ENCODE data around the gene TMEM178A. TPM values are rescaled to one million over a fixed set of nuclear protein-coding genes. Genes with fewer than 3 reads are reported as not detected.
A peak's percentile ranks its signal among the peaks of the same experiment; 100 is the strongest.

TMEM178A gene
- total and polyA plus RNA-seq, 11 donors = 0.65 to 4.6 (median 3.0) TPM

DNA sequence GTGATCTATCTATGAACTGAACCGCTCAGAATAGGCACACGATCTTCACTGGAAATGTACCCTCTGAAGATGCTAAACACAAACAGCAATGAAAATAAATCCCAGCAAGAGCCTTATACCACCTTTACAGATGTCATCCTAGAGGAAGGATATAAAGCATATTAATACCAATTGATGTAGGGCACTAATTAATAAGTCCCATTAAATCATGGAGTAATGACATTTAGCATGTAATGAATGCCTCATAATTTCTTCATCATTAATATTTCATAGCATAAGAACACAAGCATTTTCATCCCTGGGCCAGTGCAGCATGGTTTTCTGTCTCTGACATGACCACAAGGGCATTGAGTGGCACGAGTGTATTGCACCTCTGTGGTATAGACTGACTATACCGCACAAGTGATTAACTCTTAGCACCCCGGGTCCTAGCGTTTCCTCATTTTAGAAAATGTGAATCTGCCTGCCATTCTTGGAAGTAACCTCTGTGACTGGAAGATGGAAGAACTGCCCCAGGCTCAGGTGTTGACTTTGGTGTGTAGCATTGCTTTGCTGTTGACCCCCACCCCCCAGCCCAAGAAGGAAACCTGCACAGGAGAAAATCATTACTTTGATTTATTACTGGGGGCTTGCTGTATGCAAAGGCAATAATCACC, 1.4 kb upstream of the TMEM178A start:
- intact Hi-C loops (cut with DNase I) = no loop called here
- DNase-seq (no peak), ATAC-seq (no peak)
- 54 to 75% (median 68%) methylated on average over 6 of the region's 6 CpGs for whole genome bisulfite sequencing, 4 donors
- Histone ChIP-seq H3K27ac (no peak overlapping the region), H3K4me3 (no peak overlapping the region), H3K9me3 (no peaks in the 10 kb centered on the region), H3K36me3 (no peaks in the 10 kb centered on the region), H3K27me3 (peaks cover 0 to 28% (median 0%) of the 10 kb centered on the region in 9 donors), H3K4me1 (peaks cover 0 to 17% (median 7%) of the 10 kb centered on the region in 12 donors)
- TF ChIP-seq, protein P1, sequence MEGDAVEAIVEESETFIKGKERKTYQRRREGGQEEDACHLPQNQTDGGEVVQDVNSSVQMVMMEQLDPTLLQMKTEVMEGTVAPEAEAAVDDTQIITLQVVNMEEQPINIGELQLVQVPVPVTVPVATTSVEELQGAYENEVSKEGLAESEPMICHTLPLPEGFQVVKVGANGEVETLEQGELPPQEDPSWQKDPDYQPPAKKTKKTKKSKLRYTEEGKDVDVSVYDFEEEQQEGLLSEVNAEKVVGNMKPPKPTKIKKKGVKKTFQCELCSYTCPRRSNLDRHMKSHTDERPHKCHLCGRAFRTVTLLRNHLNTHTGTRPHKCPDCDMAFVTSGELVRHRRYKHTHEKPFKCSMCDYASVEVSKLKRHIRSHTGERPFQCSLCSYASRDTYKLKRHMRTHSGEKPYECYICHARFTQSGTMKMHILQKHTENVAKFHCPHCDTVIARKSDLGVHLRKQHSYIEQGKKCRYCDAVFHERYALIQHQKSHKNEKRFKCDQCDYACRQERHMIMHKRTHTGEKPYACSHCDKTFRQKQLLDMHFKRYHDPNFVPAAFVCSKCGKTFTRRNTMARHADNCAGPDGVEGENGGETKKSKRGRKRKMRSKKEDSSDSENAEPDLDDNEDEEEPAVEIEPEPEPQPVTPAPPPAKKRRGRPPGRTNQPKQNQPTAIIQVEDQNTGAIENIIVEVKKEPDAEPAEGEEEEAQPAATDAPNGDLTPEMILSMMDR (IDR thresholded peaks at IDR 0.05) = no peak
- TF ChIP-seq POLR2A (IDR thresholded peaks at IDR 0.05) = no peak

DNA sequence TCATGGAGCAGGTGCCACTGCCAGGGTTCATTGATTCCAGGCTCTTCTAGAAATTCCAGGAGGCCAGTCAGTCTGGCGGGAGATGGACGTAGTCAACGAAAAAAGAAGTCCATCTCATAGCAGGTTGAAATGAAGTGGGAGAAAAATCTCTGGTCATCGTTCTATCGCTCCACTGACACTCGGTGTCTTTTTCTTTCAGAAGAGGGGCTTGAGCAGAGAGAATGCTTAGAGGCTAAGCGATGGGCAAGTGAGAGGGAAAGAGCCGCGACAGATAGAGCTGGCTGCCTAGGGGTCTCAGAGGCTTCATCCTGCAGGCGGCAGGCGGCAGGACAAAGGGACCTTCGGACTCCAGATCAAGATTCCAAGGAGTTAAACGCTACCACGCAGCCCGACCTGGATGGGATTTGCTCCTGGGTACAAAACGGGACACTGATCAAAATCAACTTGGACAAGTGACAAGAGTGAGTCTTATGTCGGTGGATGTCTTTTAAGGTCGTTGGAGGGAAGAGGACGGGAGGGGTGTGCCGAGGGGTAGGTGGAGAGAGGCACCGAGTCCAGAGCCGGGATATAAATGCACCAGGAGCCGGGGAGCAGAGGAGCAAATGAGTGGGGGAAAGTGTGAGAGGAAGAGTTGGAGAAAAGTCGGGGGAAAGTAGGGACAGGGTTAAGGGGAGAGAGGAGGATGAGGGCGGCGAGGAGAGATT, 677 bp upstream of the TMEM178A start:
- no peak for DNase-seq
- intact Hi-C loops (cut with DNase I) = no loop called here
- Histone ChIP-seq H3K27ac (peak overlapping the region in 1 of 12 donors; percentile 45), H3K4me1 (peaks cover 0 to 17% (median 7%) of the 10 kb centered on the region in 12 donors), H3K36me3 (no peaks in the 10 kb centered on the region), H3K4me3 (peak overlapping the region in 8 of 12 donors; percentile 56 to 93 (median 68)), H3K27me3 (peaks cover 0 to 28% (median 0%) of the 10 kb centered on the region in 9 donors), H3K9me3 (no peaks in the 10 kb centered on the region)
- no peak for TF ChIP-seq POLR2A (IDR thresholded peaks at IDR 0.05)
- TF ChIP-seq, protein P1 (IDR thresholded peaks at IDR 0.05) = no peak
- 28 to 44% (median 42%) methylated on average over 26 of the region's 26 CpGs for WGBS, 4 donors
- ATAC-seq = peak in 2 of 4 donors; percentile 26 to 30

DNA sequence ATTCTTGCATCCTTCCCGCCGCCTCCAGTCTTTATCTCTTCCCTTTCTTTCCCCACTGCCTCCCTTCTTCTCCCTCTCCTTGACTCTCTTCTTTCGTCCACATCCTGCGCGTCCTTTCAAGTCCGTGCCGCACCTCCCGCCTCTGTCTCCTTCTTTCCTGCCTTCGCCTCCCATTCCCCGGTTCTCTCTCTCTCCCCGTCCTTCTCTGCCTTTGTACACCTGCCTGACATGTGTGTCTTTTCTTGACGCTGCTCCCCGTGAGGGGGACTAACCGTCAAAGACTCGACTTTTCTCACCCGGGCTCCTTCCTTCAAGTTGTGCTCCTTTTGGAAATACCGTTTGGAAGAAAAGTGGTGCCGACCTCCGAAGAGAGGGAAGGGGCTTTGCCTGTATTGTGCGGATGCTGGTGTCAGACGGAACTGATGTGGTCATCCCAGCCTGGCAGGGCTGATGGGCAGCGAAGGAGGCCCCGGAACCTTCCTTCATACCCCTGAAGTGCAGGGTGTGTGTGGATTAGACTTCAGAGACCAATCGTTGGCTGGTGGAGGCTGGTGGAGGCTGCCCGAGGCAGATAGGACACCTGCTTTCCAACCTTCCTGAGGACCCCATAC, 879 bp downstream of the TMEM178A start:
- intact Hi-C loops (cut with DNase I) = no loop called here
- Histone ChIP-seq H3K27me3 (peaks cover 0 to 28% (median 0%) of the 10 kb centered on the region in 9 donors), H3K9me3 (no peaks in the 10 kb centered on the region), H3K27ac (peak overlapping the region in 2 of 12 donors; percentile 45 to 69), H3K36me3 (no peaks in the 10 kb centered on the region), H3K4me1 (peaks cover 0 to 17% (median 7%) of the 10 kb centered on the region in 12 donors), H3K4me3 (peak overlapping the region; percentile 56 to 93 (median 67))
- ATAC-seq = peak in 1 of 4 donors; percentile 31
- no peak for DNase-seq
- TF ChIP-seq POLR2A (IDR thresholded peaks at IDR 0.05) = no peak
- TF ChIP-seq, protein P1 (IDR thresholded peaks at IDR 0.05) = no peak
- 2% methylated on average over 23 to 25 of the region's 25 CpGs for WGBS, 4 donors
